Kidney glomerular epithelial cell (primary cell): ENCODE data around the gene FAR2.
"Not testable (repeated sequence)": the region's sequence is repeated elsewhere in the genome, so short reads cannot be mapped to it uniquely, and the experiment has no call there.

Experiments
- DNase-seq: peaks from one replicate; lab custom pipeline; 2025; lab: John Stamatoyannopoulos, UW

The FAR2 gene

GRCh38 chr12:29148911-29149690, at the start of gene FAR2:
Gene FAR2, plus strand, starts transcription at chr12:29149278. Its CDS starts 121,172 bp downstream, at chr12:29270450.
- DNase-seq, result peak; percentile 43

DNA sequence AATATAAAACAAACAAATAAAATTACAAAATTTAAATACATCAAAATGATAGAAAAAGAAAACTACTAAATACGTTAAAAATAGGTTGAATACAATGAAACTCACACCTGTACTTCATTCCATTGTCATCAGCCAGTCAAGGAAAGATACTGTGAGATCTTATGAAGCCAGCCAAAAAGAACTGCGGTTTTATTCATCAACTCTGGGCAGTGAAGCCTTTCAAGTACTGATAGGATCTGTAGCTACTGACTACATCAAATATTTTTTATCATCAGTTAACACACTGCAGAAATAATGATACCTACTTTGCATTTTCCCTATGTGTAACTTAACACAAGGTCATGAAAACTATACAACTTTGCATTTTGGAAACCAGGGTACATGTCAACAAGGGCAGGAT, 46.3 kb upstream of the FAR2 start:
- DNase-seq, result no peak

DNA sequence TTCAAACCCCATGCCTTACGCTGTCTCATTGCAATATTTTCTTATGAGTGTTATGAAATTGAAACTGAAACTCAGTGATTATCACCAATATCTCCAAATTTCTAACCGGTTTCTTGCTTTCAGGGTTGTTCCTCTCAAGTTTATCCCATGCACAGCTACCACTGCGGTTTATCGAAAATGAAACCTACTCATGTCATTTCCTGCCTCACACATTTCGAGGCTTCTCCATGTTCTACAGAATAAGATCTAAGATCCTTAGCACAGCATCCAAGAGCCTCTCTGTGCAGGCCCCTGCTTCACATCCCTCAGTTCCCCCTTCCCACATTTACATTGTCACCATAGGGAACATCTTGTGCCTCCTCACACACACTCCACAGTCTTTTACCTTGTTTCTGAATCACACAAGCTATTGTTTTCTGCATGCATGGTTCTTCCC, 45.5 kb upstream of the FAR2 start:
- DNase-seq, result no peak

DNA sequence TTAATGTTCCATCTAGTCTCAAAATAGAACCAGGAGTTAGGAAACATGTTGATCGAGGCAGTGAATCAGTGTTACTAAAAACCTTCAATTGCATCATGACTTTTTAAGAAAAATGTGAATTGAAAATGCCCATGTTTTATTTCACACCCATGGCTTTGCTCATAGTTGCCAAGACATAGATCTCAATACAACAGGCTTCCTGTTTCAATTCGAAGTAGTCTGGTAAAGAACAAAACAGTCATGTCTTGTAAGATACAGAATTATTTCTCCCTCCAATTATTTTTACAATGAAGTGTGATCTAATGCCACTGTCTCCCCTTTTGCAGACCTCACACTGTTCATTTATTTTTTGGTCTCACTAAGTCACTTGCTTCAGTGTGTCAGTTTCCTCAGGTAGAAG, 44.6 kb upstream of the FAR2 start:
- DNase-seq, result no peak

- DNase-seq, result no peak
Measured at GRCh38 chr12:29110506-29111442, 38.3 kb upstream of the FAR2 start.

DNA sequence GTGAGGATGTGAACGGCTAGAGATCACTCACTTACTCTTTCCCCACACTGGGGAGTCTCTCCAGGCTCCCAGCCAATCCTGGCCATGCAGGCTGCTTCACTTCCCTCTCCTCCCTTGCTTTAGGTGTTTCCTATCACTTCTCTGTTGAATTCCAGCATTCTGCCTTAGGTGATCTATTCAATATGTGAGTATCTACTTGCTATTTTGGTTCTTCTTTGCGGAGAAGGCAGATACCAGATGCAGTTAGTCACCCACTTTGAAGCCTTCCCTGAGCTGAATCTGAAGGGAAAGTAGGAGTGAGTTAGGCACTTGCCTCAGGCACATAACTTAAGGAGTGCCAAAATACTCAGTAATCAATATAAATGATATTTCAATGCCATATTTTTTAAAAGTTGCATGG, 36.0 kb upstream of the FAR2 start:
- no peak for DNase-seq

GRCh38 chr12:29116414-29116813, 32.7 kb upstream of the FAR2 start:
- DNase-seq, result no peak

DNA sequence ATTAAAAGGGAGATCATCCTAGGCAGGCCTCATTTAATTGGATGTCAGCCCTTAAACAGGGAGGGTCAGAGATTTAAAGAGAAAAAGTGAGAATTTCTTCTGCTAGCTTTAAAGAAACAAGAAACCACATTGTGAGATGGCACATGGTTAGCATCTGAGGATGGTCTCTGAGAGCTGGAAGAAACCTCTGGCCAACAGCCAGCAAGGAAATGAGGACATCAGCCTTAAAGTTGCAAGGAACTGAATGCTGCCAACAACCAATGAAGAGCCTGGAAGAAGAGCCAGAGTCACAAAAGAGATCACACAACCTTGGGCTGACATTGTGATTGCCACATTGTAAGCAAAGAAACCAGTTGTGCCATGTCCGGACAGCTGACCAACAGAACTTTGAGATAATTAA, 17.5 kb upstream of the FAR2 start:
- no peak for DNase-seq

DNA sequence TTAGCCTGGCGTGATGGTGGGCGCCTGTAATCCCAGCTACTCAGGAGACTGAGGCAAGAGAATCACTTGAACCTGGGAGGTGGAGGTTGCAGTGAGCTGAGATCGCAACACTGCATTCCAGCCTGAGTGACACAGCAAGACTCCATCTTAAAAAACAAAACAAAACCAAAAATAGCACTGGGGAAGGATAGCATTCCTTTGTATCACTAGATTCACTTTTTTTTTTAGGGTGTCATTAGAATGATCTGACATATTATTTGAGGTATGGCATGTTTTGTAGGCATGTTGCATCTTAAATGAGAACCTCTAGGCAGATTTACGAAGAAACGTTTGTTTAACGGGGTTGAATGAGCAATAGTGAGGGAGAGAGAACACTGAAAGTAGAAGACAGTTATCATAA, 16.8 kb upstream of the FAR2 start:
- no peak for DNase-seq

DNA sequence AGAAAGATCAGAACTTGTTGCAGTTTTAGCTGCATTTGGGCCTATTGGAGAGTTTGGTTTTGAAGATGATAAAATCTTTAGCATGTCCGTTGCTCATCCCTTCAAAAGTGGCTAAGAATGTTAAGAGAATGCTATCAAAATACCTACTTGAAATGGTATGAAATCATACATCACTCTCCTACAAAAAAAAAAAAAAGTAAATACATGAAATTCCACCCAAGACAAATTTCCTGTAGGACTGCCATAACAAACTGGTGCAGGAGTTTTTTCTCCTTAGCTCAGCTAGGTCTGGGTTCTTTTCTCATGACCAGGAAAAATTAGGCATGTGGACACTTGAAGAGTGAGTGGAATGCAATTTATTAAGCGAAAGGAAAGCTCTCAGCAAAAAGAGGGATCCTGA, 15.9 kb upstream of the FAR2 start:
- DNase-seq, result no peak

DNA sequence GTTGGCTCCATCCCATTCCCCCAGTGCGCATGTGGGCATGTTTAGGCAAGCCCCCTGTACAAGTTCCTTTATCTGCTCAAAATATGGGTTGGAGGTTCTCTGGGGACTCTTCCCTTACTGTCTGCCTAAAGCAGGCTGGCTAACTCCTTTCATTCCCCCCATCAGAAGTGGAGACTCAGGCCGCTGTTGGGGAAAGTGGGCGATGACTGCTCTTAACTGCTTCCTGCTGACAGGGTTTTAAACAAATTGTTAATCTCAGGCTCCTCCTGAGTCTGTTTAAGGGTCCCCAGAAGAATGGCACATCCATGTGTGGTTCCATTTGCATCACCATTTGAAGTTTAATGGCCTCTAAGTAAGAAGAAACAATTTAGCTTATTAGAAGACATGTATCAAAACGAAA, 15.4 kb upstream of the FAR2 start:
- no peak for DNase-seq

- DNase-seq, result not testable (repeated sequence)
Measured at GRCh38 chr12:29138256-29138655, 10.8 kb upstream of the FAR2 start.

GRCh38 chr12:29138855-29139254, 10.2 kb upstream of the FAR2 start:
- DNase-seq, result not testable (repeated sequence)

DNA sequence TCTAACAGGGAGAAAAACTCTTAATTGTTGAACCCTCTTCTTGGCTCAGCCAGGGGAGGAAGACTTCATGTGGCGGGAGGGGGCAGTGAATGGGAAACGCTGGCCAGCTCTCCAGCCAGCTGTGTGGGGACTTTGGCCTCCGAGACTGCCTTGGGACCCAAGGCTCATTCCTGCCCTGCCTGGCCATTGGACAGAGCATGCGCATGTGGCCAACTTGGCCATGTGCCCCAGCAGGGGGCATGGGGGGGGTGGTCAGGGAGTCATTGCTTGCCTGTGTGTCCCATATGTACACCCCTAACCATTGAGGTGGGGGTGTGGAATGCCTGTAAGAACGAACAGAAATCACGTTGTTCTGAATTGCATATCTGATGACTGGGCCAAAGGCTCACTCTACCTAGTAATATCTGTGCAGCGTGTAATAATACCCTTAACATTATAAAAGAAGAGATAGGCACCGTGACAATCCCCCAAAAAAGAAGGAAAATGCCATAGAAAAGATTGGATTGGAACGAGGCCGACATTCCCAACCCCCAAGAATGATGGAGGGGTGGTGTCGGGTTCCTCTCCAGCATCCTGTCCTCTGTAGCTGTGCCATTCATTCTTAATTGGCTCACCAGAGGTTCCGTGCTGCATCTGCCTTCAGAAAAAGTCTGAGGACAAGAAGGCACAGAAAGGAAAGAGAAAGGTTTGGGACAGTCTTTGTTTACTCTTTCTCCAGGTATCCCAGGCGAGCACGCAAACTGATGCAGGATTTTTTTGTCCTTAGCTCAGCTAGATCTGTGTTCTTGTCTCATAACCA, 3.5 kb upstream of the FAR2 start:
- no peak for DNase-seq

- no peak for DNase-seq
Measured at GRCh38 chr12:29146196-29146595, 2.9 kb upstream of the FAR2 start.

GRCh38 chr12:29147731-29148595, 1.1 kb upstream of the FAR2 start:
- no peak for DNase-seq

DNA sequence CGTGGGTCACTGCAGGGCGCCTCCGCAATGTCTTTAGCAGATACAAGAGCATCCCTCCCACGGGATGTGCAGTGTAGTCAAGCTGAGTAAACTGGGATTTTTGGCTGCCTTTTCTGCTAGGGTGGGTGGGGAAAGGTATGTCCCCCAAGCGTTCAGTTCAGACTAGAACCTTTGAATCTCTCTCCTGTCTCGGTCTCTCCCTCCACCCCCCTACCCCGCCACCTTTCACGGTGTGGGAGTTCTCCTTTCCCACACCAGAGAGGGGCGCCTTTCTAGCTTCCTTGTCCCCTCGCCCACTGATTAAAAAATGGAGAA, 525 bp upstream of the FAR2 start:
- peak; percentile 35 for DNase-seq

GRCh38 chr12:29149691-29150281, 708 bp downstream of the FAR2 start:
- DNase-seq, result no peak

- DNase-seq, result no peak
Measured at GRCh38 chr12:29150462-29150861, 1.4 kb downstream of the FAR2 start.

DNA sequence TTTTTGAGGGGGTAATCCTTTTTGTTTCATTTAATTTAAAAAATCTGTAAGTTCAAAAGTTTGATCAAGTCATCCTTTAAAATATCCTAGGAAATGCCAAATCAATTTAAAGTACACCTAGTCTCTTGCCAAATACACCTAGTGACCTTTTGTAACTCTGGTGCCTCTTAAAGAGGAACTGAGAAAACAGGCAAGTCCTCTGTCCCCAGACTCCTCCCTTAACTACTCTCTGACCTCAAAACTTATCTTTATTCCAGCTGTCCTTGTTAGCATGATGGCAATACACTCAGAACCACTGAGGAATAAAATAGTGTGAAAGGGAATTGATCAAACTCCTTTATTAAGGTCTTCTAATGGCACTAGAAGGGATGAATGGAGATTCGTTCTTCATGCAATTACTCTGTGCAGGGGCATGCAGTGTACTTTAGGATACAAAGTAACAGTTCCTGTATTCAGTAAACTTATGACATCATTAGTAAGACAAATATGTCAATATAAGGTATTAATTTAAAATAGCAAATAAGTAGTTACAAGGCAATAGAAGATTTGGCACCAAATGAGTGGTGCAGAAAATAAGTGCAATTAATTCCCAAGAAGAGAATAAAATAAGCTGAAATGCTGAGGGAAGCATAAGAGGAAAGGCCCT, 3.3 kb downstream of the FAR2 start:
- DNase-seq, result no peak
